ENCODE results near the gene CABLES1.

Gene CABLES1

DNA sequence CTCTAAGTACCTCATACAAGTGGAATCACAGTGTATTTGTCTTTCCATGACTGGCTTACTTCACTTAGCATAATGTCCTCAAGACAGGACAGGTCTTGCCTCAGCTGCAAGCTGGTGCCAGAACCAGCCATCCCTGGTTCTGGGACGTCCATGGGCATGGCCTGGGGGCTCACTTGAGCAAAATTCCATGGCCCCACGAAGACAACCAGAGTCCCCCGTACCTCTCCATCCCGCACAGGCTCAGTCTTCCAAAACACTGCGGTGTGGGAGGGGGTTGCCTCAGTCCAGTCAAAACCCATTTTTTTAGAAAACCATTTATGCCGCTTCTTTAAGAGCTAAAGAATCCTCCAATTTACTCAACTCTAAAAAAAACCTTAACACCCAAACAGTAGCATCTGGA is 21.7 kb upstream of the CABLES1 start:
- DNase-seq = no peak

DNA sequence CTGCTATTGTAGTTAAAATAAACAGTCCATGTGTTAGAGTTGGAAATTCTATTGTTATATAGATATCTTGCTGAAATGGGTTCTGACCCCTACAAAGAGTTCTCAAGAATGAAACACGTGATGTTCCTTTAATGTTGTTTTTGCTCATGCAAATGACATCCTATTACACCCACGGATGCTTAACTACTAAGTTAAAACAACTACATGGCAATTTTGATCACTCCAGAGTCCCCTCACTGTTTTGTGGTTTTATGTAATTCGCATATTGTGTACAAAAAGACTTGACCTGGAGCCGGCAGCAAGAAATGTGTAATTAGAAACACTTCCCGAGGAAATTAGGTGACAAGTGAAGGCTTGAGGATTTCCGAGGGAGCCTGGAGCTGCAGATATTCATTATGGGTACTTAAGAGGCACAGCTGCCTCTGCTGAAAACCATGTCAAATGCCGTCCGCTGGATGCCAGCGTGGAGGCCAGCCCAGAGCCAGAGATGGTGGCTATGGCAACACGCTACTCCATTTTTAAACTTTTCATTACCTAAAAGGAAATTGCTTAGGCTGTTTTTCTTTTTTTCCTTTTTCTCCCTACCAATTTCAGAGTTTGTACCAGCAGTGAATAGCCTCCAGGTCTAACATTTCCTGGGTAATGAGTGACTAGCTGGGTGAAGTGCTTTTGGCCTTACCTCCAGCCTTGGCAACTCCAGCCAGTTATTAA is 21.0 kb upstream of the CABLES1 start:
- no peak for DNase-seq

DNA sequence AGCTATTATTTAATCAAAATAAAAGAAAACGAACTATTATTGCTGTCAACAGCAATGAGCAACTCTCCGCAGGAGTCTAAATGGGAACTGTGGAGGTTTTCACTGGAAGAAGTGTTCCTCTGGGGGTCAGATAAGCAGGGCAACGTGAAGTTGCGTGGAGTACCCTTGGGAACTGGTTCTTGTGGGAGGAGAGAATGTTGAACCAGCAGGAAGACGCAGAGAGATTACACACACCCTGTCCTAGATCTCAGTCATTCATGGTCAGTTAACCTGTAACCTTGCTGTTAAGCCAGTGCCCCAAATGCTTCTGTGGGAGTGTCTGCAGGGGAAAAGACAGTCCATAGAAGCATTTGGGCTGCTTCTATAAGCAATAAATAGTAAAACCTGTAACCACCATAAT is 20.4 kb upstream of the CABLES1 start:
- no peak for DNase-seq

DNA sequence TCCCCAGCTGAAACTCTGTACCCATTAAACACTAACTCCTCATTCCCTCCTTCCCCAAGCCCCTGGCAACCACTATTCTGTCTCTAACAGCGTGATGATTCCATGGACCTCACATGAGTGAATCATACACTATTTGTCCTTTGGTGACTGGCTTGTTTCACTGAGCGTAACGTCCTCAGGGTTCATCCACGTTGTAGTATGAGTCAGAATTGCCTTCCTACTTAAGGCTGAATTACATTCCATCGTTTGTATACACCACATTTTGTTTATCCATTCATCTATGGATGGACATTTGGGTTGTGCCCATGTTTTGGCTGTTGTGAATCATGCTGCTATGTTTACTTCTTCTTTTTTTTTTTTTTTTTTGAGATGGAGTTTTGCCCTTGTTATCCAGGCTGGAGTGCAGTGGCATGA is 19.6 kb upstream of the CABLES1 start:
- no peak for DNase-seq

DNA sequence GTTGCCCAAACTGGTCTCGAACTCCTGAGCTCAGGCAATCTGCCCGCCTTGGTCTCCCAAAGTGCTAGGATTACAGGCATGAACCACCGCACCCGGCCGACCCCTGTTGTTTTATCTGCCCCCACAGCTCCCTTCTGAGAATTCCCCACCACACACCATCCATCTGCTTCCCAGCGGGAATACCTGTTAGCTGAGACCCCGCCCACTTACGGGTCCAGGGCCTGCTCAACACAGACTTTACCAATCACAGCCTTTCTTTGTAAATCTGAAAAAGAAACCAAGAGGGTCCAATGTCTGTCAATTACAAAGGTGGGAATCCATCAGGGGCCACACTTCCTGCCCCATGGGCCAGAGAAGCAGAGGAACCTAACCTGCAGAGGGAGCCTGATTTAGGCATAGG is 14.2 kb upstream of the CABLES1 start:
- no peak for DNase-seq

DNA sequence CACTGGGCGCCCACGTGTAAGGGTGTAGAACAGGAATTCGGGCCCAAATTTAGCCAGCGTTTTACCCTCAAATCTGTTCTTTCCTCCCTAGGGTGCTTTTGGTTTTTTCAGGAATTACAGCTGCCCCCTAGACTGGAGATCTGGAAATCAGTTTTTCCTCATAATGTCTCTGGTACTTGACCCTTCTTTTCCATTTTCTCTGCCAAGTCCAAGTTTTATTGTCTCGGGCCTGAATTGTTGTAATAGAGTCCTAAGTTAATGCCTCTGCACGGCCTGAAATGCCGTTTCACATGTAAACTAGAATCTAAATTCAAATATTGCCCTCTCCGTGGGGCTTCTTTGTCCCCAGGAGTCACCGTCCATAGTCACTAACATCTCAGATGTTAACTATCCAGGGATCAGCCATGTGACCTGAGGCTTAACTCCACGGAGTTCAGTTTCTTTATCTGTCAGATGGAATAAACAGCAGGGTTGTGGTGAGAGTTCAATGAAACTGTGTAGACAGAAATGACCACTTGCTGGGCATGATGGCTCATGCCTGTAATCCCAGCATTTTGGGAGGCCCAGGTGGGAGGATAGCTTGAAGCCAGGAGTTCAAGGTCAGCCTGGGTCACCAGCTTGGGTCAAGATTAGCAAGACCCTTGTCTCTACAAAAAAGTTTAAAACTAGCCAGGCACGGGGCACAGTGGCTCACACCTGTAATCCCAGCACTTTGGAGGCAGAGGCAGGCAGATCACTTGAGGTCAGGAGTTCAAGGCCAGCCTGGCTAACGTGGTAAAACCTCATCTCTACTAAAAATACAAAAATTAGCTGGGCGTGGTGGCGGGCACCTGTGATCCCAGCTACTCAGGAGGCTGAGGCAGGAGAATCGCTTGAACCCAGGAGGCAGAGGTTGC is 12.7 kb upstream of the CABLES1 start:
- DNase-seq = no peak

DNA sequence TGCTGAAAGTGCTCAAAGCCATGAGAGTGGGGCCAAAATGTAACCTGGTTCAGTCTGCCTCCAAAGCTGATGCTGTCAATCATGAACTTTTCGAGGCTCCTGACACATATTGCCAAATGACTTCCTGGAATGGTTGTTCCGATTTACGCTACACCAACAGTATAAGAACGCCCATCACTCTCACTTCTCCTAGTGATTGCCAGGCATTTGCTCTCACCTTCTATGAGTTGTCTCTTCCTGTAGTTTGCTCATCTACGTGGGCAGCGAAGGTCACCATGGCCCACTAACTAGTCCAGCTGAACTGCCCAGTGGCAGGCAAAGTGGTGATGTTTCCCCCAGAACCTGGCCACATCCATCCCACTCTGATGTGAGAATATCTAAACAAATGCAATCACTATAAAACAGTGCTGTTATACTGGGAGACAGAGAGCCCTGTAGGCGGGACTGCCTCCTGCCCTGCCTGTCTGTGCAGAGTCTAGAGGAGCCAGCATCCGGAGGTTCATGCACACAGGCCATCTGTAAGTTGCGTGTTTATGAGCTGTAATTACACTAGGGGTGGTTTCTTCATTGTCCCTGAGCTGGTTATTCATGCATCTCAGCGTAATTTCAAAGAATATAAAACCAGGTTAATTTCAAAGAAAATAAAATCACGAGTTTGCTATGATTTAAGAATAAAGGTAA is 8.8 kb upstream of the CABLES1 start:
- DNase-seq = peak; percentile 18

DNA sequence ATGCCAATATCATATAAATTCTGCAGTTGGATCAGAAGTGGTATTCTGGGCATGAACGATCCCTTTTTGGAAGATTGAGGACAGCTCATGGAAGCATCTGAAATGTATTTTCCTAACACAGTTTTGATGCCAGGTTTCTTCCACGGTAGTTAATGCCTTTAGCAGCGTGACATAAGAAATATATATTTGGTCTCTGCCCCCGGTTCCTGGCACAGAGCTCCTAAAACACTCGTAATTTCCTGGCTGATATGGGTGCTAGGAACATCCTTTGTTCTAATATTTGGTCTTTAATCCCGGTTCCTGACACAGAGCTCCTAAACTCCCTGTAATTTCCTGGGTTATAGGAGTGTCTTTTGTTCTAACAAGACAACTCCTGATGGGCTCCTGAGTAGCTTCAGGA is 8.2 kb upstream of the CABLES1 start:
- no peak for DNase-seq

DNA sequence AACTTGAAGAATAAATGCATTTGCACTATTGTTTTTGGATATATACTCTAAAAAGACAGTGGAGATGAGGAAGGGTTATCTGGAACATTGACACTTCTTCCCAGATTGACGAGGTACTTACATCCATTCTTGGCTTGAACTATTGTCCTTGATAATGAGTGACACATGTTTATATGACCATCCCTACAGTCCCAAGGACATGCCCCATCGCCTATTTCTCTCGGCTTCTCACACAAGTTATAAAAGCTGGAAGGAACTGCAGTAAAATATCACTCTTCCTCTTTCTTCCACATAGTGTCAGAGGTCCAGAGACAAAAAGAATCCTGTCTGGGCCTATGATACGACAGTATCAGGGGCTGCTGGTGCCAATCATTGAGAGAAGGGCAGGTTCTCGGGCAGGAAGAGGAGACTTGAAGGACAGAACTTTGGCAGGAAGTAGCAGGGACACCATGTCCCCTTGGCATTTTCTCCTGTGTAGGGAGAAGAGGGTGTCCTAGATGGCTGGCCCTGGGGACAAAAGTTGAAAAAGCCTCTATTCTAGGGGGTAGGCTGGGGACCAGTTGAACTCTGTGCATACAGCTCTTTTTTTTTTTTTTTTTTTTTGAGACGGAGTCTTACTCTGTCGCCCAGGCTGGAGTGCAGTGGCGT is 5.8 kb upstream of the CABLES1 start:
- DNase-seq = no peak

DNA sequence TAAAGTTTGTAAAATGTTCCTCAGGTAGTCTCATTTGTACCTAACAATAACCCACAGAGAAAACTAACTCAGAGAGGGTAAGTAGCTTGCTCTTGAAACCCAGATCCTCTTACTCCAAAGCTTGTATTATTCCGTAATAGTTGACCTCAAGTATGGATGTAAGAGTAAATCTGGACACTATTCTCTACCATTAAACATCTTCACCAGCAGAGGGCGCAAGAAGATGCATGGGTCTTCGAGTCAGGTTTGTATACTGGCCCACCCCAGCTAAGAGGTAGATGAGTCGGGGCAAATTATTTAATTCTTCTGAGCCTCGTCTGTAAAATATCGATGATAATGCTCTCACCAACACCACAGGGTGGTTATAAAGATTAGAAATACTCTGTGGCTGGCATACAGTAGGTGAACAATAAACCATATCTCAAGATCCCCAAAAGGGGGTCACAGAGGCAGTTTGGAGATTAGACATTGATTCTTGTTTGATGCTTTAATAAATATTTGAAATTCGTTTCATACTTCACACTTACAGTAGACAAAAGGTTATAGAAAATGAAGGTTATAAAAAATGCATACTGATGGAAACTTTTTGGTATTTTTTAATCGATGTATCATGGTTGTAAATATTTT is 3.5 kb upstream of the CABLES1 start:
- DNase-seq = peak; percentile 29

DNA sequence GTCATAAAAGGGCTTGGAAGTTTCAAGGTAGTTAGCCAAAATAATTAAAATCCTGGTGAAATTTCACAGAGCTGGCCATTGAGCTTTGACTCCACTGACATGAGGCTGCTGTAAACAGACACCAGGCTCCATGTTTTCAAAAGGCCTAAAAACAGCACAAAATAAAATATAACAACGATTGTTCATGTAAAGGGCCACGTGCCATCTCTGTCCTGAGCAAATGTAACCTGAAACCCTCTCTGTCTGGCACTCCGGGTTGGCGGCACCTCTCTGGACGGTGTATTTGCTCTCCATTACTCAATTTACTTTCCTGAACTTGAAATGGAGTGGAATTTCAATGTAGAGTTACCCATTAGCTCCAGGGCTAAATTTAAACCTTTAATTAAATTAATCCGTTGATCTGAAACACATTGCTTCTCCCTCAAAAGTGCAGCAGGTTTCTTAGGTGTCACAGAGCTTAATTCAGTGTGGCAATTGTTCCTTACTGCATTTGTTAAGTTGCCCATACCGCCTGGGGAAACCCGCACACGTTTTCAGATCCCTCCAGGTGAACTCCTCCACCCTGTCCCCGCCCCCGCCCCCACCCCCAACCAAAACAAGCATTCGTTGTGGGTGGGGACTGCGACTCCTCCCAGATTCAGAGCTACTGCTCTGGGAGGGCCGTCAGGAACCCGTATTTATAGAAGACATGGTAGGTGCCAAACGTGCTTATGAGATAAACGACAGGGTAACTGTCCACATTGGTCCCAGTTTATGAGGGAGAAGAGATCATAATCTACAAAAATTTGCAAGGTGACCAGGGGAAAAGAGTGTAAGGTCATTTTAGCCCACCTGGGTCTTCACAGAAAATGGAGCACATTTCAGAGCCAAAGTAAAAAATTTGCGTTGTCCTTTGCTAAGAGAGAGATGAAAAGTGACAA is 1.2 kb upstream of the CABLES1 start:
- peak; percentile 61 for DNase-seq

DNA sequence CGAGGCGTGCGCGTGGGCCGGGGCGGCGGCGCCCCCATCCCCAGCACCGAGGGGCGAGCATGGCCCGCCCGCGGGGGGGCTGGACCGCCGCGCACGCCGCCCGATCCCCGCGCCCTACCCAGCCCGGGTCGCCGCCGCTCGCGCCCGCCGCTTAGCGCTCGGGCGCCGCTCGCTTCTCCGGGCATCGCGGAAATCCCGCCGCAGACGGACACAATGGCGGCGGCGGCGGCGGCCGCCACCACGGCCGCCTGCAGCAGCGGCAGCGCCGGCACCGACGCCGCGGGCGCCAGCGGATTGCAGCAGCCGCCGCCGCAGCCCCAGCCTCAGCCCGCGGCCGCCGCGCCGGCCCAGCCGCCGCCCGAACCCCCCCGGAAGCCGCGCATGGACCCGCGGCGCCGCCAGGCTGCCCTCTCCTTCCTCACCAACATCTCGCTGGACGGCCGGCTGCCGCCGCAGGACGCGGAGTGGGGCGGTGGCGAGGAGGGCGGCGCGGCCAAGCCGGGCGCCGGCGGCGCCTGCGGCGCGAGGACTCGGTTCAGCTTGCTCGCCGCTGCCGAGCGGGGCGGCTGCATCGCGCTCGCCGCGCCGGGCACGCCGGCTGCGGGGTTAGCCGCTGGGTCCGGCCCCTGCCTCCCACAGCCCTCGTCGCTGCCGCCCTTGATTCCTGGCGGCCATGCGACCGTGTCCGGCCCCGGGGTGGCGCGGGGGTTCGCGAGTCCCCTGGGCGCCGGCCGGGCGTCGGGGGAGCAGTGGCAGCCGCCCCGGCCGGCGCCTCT is 453 bp downstream of the CABLES1 start:
- peak; percentile 16 for DNase-seq

DNA sequence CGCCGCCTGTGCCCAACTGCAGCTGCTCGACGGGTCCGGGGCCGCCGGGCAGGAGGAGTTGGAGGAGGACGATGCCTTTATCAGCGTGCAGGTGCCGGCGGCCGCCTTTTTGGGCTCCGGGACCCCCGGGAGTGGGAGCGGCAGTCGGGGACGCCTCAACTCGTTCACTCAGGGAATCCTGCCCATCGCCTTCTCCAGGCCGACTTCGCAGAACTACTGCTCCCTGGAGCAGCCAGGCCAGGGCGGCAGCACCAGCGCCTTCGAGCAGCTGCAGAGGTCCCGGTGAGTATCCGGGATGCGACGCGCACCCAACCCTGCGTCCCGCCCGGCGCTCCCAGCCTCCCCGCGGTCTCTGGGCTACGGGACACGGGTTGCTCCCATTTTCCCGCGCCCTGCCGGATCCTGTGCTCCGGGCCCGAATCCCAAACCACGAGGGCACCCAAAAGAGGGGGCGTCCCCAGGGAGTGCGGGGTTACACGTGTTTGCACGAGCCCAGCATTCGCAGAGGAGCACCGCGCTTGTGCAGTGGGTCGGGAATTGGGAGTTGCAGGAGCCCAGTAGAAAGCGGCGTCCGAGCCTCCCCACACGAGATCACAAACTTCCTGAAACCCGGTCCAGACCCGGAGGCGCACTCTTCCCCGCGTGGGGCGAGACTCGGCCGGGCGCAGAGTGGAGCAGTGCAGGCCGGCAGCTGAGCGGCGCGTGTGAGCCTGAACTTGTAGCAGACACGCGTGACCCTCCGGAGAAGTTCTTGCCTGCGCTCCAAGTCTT is 1.2 kb downstream of the CABLES1 start:
- DNase-seq = no peak

DNA sequence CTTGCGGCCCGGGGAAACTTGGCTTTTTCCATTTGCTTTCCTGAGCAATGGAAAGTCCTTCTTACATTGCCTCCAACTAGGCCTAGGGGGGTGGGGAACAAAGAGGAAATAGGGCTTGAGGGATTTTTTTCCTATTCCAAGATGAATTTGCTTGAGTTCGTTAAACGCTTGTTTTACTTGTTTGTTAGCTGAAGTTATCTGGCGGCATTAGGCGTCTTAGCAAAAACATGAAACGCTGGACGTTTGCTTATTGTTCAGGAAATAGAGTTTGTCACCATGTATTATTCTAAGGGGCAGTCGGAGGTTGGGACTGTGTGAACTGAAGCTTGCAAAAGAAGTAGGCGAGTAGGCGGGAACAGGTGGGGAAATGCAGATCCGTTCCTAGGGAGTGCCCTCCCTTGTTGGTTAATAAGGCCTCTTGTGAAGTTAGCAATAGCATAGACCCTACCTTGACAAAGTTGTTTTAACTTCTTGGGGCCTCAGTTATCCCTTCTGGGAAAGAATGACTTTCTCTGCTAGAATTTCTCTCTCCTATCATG is 1.9 kb downstream of the CABLES1 start:
- no peak for DNase-seq

DNA sequence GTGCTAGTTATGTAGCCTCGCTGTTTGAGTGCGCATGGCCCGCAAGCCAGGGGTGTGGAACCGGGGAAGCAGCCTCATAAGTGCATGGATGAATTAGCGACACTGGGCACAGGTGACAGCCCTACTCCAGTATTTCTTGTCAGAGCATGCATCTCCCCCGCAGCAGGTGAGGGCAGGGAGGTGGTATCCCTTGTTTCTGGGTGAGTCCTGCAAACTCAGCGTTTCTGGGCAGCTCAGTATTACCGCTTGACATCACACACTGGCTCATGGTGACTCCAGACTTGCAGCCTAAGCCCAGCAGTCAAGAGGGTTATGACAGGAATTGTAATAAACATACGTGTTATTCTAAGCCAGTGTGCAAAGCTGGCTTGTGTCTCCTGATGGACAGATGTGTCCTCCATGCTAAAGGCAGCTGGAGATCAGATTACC is 2.5 kb downstream of the CABLES1 start:
- no peak for DNase-seq

DNA sequence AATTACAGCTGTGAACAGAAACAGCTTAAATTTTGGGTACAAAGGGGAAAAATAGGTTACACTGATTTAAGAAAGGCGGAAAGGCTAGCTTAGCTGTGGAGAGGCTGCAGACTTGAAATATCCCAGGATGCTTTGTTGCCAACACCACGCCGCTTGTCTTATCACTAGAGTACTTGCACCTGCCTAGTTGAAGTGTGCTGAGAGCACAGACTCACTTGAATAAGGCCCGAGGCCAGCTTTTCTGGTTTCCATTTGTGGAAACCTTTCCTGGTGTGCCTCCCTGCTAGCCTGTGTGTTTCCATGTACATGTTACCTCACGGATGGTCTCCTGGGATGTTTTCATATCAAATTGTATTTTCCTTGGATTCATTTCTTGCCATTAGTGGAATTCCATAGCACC is 3.2 kb downstream of the CABLES1 start:
- no peak for DNase-seq

DNA sequence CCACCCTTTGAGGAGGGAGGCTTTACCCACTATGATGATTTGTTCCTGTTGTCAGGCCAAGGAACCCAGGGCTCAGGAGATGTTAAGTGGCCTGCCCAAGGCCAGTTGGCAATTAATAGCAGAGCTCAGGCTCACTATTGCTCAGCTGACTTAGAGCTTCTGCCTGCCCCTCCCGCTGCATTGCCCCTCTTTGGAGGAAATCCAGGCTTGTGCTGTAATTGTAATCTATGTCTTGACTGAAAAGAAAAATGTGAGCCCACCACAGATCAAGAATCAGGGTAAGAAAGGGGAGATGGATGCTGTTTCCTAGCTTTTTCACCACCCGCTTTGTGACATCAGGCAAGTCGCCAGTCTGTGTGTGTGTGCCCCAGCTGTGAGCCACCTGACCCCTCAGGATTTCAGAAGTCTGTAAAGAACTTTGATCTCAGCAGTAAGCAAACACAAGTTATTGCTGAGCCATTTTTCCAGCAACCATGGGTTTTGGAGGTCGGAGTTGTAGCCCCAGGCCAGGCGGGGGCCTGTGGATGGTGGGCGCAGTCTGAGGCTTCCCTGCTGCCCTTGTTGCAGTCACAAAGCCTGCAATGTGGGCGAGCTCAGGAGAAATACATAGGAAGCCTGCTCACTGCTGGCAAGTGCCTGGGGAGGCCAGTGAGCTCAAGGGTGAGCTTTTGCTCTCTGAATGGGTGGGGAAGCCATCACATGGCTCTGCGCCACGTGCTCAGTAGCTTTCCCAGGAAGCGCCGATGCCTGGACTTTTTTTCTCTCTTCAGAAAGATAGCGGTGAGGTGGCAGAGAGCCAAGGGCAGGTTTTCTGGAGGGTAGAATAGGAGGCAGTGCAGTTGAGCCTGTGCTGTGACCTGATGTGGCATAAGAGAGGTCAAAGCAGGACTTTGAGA is 6.1 kb downstream of the CABLES1 start:
- DNase-seq = no peak

DNA sequence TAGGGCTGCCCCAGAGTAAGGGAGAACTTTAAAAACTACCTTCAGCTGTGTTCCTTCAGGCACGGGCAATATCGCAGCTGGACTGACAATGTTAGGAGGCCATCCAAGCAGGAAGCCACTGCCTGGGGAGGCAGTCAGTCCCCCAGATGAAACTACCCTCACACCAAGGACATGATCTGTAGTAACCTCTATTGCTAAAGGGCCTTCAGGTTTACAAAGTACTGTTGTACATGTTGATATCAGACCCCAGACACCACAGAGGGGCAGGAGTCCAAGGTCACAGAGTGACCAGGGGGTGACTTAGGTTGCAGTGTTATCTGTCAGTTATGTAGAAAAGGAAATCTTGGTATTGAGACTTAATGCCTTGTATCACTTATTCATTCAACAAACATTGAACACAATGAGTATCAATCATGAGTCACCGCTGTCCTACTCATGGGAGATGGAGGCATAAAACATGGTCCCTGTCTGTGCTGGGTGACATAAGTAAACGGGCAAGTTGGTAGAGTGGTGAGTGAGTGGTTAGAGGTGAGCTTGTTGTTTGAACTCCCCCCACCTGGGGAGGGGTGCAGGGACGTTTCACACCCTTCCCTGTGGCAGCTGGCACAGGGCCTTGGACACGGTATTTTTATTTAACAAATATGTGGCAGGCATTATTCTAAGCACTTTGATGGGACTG is 7.1 kb downstream of the CABLES1 start:
- no peak for DNase-seq
